NCI-H524 treated with DMSO at 0.1 percent for 48 hours (cell line): ENCODE measurements around the gene ZNF74.

Source experiments
- DNase-seq: peaks from one replicate; lab custom pipeline; 2025; lab: John Stamatoyannopoulos, UW

ZNF74 gene

GRCh38 chr22:20420157-20420842 is 26.3 kb downstream of the ZNF74 start:
- DNase-seq: no peak

DNA sequence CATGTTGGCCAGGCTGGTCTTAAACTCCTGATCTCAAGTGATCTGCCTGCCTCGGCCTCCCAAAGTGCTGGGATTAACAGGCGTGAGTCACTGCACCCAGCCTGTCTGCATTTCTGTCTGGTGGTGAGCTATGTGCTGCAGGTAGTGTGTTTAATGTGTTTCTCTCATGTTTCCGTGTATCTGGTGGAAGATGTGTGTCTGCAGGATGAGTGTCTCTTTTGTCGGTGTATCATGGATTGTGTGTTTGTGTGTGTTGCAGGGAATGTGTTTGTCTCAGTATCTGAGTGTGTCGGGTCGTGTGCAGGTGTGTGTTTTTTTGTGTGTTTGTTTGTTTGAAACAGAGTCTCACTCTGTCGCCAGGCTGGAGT is 27.5 kb downstream of the ZNF74 start:
- no peak for DNase-seq

GRCh38 chr22:20422271-20423007 is 28.5 kb downstream of the ZNF74 start:
- no peak for DNase-seq

DNA sequence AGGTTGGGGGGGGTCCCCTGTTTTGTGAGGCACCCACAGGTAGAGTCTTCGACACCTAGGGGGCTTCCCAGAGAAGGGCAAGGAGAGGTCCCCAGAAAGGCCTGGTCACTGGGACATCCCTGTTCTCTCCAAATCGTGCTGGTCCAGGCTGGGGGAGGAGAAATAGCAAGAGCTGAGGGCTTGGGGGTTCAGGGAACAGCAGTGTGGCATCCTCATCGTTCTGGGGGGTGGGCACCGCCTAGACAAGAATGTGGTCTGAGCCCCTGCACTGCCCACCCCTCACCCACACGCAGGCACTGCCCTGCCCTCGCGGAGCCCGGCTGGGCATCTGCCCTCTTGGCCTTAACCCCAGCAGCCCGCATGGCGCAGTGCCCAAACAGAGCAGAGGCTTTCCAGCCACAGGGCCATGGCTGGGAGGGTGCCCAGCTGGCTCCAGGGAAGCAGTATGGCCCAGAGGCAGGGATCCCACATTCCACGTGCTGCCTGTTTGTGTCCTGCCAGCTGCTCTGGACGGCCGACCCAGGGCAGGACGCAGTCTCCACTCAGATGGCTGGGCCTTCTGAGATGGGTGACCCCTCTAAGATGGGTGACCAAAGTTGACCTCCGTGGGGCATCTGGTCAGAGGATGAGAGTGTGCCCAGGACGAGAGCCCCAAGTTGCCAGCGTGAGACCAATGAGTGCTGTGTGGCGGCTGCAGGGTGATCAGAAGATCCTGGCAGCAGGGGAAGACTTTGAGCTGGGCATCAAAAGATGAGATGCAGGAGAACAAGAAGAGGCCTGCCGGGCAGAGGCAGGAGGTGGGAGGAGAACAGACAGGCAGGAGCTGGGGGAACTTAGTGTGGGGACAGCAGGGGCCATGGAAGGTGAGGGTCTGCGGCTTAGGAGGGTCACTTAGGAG is 29.3 kb downstream of the ZNF74 start:
- DNase-seq: no peak

GRCh38 chr22:20423906-20424551 is 30.1 kb downstream of the ZNF74 start:
- DNase-seq: no peak

DNA sequence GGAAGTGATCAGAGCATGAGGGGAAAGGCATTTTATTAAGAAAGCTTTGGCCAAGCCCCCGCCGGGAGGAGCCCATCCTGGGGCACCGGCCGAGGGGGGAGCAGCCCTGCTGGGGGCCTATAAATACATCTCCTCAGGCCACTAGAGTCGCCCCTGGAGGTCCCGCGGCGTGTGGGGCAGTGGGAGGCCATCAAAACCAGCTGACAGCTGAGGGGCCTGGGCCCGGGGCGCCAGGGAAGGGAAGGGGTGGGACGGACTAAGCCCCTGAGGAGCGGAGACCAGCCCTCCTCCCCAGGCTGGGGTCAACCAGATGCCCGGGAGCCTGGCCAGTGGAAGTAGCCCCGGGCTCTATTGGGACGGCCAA is 30.6 kb downstream of the ZNF74 start:
- no peak for DNase-seq

DNA sequence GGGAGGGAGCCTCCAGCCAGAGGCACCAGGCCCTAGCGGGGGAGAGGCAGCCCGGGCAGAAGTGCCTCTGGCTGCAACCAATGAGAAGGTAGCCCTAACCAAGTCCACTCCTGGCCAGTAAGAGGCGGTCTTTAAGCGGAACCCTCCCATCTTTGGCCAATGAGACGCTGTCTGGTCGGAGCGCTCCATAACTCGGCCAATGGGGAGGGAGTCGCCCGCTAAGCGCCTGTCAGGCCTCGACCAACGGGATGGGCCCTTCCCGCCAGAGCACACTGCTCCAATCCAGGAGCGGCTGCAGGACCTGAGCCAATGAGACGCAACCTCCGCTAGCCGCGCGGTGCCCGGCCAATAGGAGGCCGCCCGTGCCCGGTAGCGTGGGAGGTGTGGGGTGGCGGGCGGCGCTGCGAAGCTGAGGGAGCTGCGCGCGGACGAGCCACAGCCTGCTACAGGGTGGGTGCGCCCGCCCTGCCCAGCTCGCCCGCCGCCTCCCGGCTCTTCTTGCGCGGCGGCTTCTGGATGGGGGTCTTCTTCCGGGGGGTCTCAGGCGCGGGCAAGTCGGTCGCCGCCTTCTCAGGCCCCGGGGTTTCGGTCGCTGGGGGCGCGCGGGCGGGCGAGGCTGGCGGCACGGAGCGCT is 31.1 kb downstream of the ZNF74 start:
- no peak for DNase-seq

DNA sequence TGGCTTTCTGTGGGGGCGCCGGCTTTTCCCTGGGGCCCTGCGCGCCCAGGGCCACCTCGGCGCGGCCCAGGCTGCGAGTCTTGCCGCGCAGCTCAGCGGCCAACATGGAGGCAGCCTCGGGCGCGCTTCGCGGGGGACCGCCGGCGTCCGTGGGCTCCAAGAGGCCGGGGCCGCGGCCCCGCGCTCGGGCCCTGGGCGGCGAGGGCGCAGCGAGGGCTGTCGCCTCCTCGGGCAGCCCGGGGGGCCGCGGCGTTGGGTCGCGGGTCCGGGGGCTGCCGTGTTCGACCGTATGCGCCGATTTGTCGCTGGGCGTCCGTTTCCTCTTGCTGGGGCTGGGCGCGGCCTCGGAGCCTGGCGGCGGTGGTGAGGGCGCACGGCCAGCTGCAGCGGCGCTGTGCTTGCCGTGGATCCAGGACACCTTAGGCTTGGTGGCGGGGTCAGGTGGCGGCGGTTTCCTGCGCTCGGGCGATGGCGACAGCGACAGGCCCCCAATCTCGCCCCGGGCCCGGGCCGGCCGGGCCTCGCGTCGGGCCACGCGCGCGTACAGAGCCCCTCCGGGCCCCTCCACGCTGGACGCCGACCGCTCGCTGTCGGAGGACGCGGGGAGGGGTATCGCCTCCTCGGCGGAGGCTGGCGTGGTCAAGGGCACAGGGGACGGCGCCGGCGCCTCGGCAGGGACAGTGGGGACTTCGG is 31.8 kb downstream of the ZNF74 start:
- DNase-seq: no peak

GRCh38 chr22:20426259-20426615 is 32.3 kb downstream of the ZNF74 start:
- no peak for DNase-seq

DNA sequence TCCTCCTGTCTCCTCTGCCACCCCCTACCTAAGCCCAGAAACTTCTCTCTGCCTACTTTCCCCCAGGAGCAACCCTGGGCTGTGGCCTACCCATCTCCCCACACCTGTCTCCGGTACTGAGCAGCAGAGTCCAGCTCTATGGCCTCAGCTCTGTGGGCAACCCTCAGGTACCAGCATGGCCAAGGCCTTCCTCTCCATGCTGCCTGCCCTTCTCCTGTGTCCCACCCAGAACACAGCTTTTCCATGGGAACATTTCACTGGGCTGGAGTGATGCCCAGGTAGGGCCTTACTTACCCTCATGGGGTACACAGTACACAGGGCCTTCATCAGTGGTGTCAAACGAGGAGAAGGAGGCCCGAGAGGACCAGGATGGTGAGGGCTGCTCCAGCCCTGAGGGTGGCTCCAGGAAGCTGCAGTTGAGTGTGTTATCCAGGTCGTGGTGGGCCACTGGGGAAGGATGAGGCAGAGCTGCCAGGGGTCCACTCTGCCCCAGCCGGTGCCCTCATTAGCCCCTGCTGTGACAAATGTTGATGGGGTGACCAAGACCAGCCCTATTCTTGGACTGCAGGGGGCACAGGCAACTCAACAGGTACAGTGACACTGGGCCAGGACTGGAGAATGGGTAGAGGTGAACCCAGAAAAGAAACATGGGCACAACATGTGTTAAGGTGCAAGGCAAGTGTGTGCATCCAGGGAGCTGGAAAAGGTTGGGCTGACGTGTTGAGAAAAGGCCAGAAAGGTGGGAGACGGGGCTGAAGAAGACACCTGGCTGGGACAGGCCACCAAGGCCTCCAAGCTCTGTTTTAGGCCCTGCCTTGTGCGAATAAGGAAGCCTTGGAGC is 33.4 kb downstream of the ZNF74 start:
- DNase-seq: no peak

- no peak for DNase-seq
Observed at GRCh38 chr22:20427945-20428417, 34.0 kb downstream of the ZNF74 start.

GRCh38 chr22:20428496-20429253 is 34.7 kb downstream of the ZNF74 start:
- DNase-seq: no peak

- DNase-seq: no peak
Observed at GRCh38 chr22:20429254-20430100, 35.5 kb downstream of the ZNF74 start.

GRCh38 chr22:20430101-20430719 is 36.3 kb downstream of the ZNF74 start:
- no peak for DNase-seq

DNA sequence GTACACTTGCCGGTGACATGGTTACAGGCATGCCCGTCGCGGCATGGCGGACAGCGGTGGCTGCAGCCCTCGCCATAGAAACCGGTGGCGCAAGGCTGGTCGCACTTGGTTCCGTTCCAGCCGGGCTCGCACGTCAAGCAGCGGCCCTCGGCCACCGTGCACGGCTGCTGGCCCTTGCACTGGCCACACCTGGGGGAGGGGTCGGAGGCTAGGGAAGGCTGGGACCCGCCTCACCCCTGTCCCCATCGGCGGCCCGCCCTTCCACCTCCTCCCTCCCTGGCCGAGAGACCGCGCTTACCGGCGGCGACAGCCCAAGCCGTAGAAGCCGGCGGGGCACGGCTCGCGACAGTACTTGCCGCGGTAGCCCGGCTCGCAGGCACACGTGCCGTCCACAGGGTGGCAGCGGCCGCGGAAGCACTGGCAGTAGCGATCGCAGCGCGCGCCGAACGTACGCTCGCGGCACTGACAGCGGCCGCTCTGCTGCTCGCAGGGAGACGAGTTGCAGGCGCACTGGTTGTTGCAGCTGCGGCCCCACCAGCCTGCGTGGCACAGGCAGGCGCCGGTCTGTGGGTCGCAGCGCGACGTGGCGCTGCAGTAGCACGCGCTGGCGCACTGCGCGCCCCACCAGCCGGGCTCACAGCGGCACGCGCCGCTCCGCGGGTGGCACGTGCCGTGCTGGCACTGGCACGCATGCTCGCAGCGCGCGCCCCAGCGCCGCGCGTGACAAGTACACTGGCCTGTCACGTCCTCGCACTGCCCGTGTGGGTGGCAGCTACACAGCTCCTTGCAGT is 37.0 kb downstream of the ZNF74 start:
- no peak for DNase-seq

DNA sequence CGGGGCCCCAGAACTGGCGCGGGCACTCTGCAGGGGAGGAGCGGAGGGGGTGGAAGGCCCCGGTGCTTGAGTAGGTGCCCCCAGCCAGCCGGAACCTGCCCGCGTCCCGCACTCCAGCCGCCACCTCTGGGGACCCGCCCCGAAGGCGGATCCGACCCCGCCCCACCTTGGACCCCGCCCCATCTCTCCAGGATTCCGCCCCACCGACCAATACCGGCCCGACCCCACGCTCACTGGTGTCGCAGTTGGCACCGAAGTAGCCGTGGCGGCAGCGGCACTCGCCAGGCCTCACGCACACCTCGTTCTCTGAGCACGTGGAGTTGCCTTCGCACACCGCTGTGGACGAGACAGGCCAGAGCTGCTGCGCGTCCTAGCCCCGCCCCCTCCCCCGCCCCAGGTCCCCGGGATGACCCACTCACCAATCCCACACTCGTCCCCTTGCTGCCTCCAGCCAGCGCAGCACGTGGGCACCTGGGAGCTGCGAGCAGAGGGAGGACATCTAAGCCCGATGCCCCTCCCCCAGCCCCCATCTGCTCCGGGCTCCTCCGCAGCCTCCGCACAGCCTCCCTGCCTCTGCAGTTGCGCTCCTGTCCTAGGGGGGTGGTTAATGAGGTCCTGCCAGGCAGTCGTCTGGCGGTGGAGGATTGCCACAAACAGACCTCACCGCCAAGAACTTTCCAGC is 37.7 kb downstream of the ZNF74 start:
- DNase-seq: no peak

DNA sequence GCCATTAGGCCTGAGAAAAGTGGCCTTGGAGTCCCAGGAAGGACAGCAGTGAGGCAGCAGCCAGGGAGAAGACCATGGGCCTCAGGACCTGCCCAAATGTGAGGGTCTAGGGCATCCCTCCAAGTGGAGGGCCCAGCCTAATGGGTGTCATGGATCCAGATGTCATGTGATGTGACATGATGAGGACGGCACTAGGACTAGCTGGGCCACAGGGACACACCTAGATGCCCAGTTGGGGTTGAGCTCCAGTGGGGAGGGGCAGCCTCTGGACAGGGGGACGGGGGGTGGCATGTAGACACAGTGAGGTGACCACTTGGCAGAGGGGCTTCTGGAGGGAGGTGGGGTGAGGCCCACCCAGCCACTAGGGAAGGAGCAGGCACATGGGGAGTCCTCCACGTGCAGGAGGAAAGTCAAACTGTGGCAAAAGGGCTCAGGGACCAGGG is 38.3 kb downstream of the ZNF74 start:
- DNase-seq: no peak
